Placental epithelial cell (primary cell): ENCODE results near the gene MYNN. TPM values are rescaled to one million over a fixed set of nuclear protein-coding genes. Genes with fewer than 3 reads are reported as not detected.

Source experiments
- total RNA-seq: library from RNA; depleted of rRNA; stranded (reverse); fragments of >200 nt; gene quantifications from 2 replicates; pipeline ENCODE4 v1.2.3, GENCODE V29; 2012

MYNN gene
- 19.6 and 23.9 TPM in 2 replicates for total RNA-seq

GRCh38 chr3:169772897-169773816 is at the start of gene MYNN:
MYNN (plus strand) TSS chr3:169773396; CDS start chr3:169774296, 900 bp downstream.

GRCh38 chr3:169764882-169765612 is 8.1 kb upstream of the MYNN start, which contains the start of gene TERC:
TERC (minus strand) TSS chr3:169765060.

GRCh38 chr3:169769287-169770181 is 3.7 kb upstream of the MYNN start, which contains the start of gene ACTRT3:
ACTRT3 (minus strand) TSS chr3:169769561; CDS start chr3:169769520, 41 bp downstream.

GRCh38 chr3:169812332-169813235 is 39.4 kb downstream of the MYNN start, which contains the start of the genes LRRC34 and LRRIQ4:
LRRC34 (minus strand) TSS chr3:169812904; CDS start chr3:169812548, 356 bp downstream.
LRRIQ4 (plus strand) TSS chr3:169812870; CDS start chr3:169821922, 9,052 bp downstream.

Other genes with a start within 250 kb of the MYNN start
- gene MECOM, start 109.7 kb upstream of the MYNN start, total RNA-seq, result not detected in 2 replicates
- gene TERC, start 8.3 kb upstream of the MYNN start, total RNA-seq, result 334 and 374 TPM in 2 replicates
- 6.2 and 7.1 TPM in 2 replicates for gene ACTRT3, start 3.8 kb upstream of the MYNN start, total RNA-seq
- under 0.01 TPM in 1 of 2 replicates, not detected in the other for gene LRRIQ4, start 39.5 kb downstream of the MYNN start, total RNA-seq
- 2.4 and 3.1 TPM in 2 replicates for gene LRRC34, start 39.5 kb downstream of the MYNN start, total RNA-seq
- not detected in 2 replicates for gene LRRC31, start 96.5 kb downstream of the MYNN start, total RNA-seq
- gene SAMD7, start 138.2 kb downstream of the MYNN start, total RNA-seq, result not detected in 2 replicates
- gene SEC62, start 193.4 kb downstream of the MYNN start, total RNA-seq, result 18.8 and 22.3 TPM in 2 replicates